IMR-90 (cell line): Measurements from ENCODE around the gene RNF31. TPM values are rescaled to one million over a fixed set of nuclear protein-coding genes. Genes with fewer than 3 reads are reported as not detected.

Experiments used
- ATAC-seq: fragments of 200-7000 bp; cut with Tn5 transposase; 2 replicates; pipeline ENCODE4 v1.9.1; 2020; ENCODE audit warnings: low read depth, mild to moderate bottlenecking, moderate library complexity
- BruUV-seq: library from RNA; stranded (reverse); fragments of 400-500 nt; replicated peaks from 2 replicates; lab custom pipeline; 2021; lab: Mats Ljungman, UMichigan
- CTCF ChIA-PET: fragments of 300-600 bp; formaldehyde crosslinking; extraction: SDS; loops from one replicate; lab custom pipeline; 2021; ENCODE audit warnings: antibody characterized with exemption; lab: Yijun Ruan, JAX
- POLR2A ChIA-PET: fragments of 300-600 bp; sonication (Branson Sonifier 250); formaldehyde crosslinking; loops from one replicate; lab custom pipeline; 2022; ENCODE audit warnings: antibody characterized with exemption; ENCODE audit not compliant: unreplicated experiment; lab: Charles Lee
- DNase-seq: peaks from one replicate; pipeline ENCODE4 v3.0.0; 2013
- H2AFZ ChIP-seq: replicated peaks from 2 replicates; pipeline ENCODE3; 2013; ENCODE audit warnings: low read length, mild to moderate bottlenecking; ENCODE audit not compliant: poor library complexity
- H2AK5ac ChIP-seq: 2 replicates; pipeline ENCODE4 v1.6.1; 2013; ENCODE audit warnings: low read depth, low read length, inconsistent platforms
- H2AK9ac ChIP-seq: replicated peaks from 2 replicates; pipeline ENCODE3; 2013; ENCODE audit warnings: mild to moderate bottlenecking, low read depth, low read length, moderate library complexity; ENCODE audit not compliant: poor library complexity
- H2BK120ac ChIP-seq: 2 replicates; pipeline ENCODE4 v1.6.1; 2013; ENCODE audit warnings: low read depth, low read length, inconsistent platforms
- H2BK15ac ChIP-seq: 3 replicates; pipeline ENCODE4 v1.6.1; 2013; ENCODE audit warnings: low read depth, low read length, inconsistent platforms
- H2BK20ac ChIP-seq: 2 replicates; pipeline ENCODE4 v1.6.1; 2013; ENCODE audit warnings: low read depth, mild to moderate bottlenecking, inconsistent platforms, low read length, moderate library complexity
- H2BK5ac ChIP-seq: 2 replicates; pipeline ENCODE4 v1.6.1; 2013; ENCODE audit warnings: mild to moderate bottlenecking, low read depth, low read length, inconsistent platforms; ENCODE audit not compliant: poor library complexity, severe bottlenecking
- H3K14ac ChIP-seq: replicated peaks from 2 replicates; pipeline ENCODE4 v1.6.1; 2013; ENCODE audit warnings: low read depth, low read length, inconsistent platforms
- H3K18ac ChIP-seq: 2 replicates; pipeline ENCODE4 v1.6.1; 2013; ENCODE audit warnings: low read depth, low read length, control low read depth
- H3K23ac ChIP-seq: 2 replicates; pipeline ENCODE4 v1.6.1; 2013; ENCODE audit warnings: low read depth, low read length, inconsistent platforms
- H3K27ac ChIP-seq: 2 replicates; pipeline ENCODE4 v1.5.1; 2013; ENCODE audit warnings: mild to moderate bottlenecking, control low read depth, low read length; ENCODE audit not compliant: insufficient read depth
- H3K27me3 ChIP-seq: 2 replicates; pipeline ENCODE4 v1.6.1; 2013; ENCODE audit warnings: low read length; ENCODE audit not compliant: control insufficient read depth, insufficient read depth
- H3K36me3 ChIP-seq: 2 replicates; pipeline ENCODE4 v1.6.1; 2013; ENCODE audit warnings: low read length, mixed read lengths; ENCODE audit not compliant: control insufficient read depth, insufficient read depth
- H3K4ac ChIP-seq: 2 replicates; pipeline ENCODE4 v1.6.1; 2013; ENCODE audit warnings: low read depth, low read length, inconsistent platforms
- H3K4me1 ChIP-seq: 2 replicates; pipeline ENCODE4 v1.6.1; 2013; ENCODE audit warnings: low read length, mixed read lengths; ENCODE audit not compliant: control insufficient read depth, insufficient read depth
- H3K4me2 ChIP-seq: 2 replicates; pipeline ENCODE4 v1.6.1; 2013; ENCODE audit warnings: low read depth, mild to moderate bottlenecking, control low read depth, low read length, moderate library complexity
- H3K4me3 ChIP-seq: 2 replicates; pipeline ENCODE4 v1.5.1; 2013; ENCODE audit warnings: low read depth, mild to moderate bottlenecking, control low read depth, low read length, moderate library complexity; ENCODE audit not compliant: insufficient read depth
- H3K56ac ChIP-seq: 2 replicates; pipeline ENCODE4 v1.6.1; 2013; ENCODE audit warnings: low read length, inconsistent platforms; ENCODE audit not compliant: insufficient read depth; ENCODE audit errors: extremely low read depth
- H3K79me1 ChIP-seq, 2 experiments: 2 replicates each; pipeline ENCODE4 v1.6.1; 2013; ENCODE audit warnings: low read length in 2 of 2, inconsistent platforms in 1 of 2, low read depth in 1 of 2
- H3K9ac ChIP-seq: 2 replicates; pipeline ENCODE4 v1.6.1; 2013; ENCODE audit warnings: low read depth, low read length, control low read depth
- H3K9me1 ChIP-seq: 2 replicates; pipeline ENCODE4 v1.6.1; 2013; ENCODE audit warnings: low read length, inconsistent platforms; ENCODE audit not compliant: insufficient read depth
- H3K9me3 ChIP-seq: 2 replicates; pipeline ENCODE4 v1.6.1; 2013; ENCODE audit warnings: low read length; ENCODE audit not compliant: control insufficient read depth, insufficient read depth
- H4K20me1 ChIP-seq: 2 replicates; pipeline ENCODE4 v1.6.1; 2013; ENCODE audit warnings: low read length, inconsistent platforms; ENCODE audit not compliant: insufficient read depth
- H4K5ac ChIP-seq: 2 replicates; pipeline ENCODE4 v1.6.1; 2013; ENCODE audit warnings: mild to moderate bottlenecking, low read depth, low read length, control low read depth
- H4K8ac ChIP-seq, 2 experiments: 2 replicates each; pipeline ENCODE4 v1.6.1; 2013; ENCODE audit warnings: low read depth in 2 of 2, low read length in 2 of 2, control low read depth in 1 of 2, inconsistent platforms in 1 of 2
- H4K91ac ChIP-seq: 2 replicates; pipeline ENCODE4 v1.6.1; 2013; ENCODE audit warnings: low read depth, low read length, inconsistent platforms; ENCODE audit not compliant: insufficient read depth
- BHLHE40 ChIP-seq: fragments of 150-350 bp; IDR thresholded peaks from 2 replicates; pipeline ENCODE4 v1.6.1; 2016; ENCODE audit warnings: mild to moderate bottlenecking, low read depth, low read length
- WGBS, 2 experiments: methylation state at CpG; one replicate each; pipeline versions ENCODE4 v1.1.5 to v1.1.7; 2013; ENCODE audit warnings: missing lambda C conversion rate in 2 of 2; ENCODE audit not compliant: insufficient read length in 1 of 2; ENCODE audit errors: extremely low coverage in 2 of 2; 5-methylcytosine and 5-hydroxymethylcytosine counted together
- dilution Hi-C: fragments of 300-500 bp; cut with HindIII; formaldehyde crosslinking; loops from one replicate; pipeline ENCODE4 v1.14.3; 2018; ENCODE audit warnings: low sequenced_read_pairs; ENCODE audit not compliant: unreplicated experiment
- in situ Hi-C: fragments of 300-500 bp; cut with MboI; formaldehyde crosslinking; loops from 3 replicates; pipeline ENCODE4 v1.14.3; 2019; ENCODE audit warnings: low sequenced_read_pairs, inconsistent platforms, mixed read lengths
- intact Hi-C: fragments of 100-400 bp; cut with micrococcal nuclease; formaldehyde crosslinking; loops from 2 replicates; pipeline ENCODE4 v1.10.0; 2022
- polyA plus RNA-seq, 3 experiments: library from polyadenylated mRNA; depleted of rRNA; stranded (reverse); fragments of >200 nt; gene quantifications; 2 replicates each; pipeline ENCODE4 v1.2.3, GENCODE V29; 2012; ENCODE audit warnings: low replicate concordance in 1 of 3
- total RNA-seq: library from RNA; depleted of rRNA; stranded (reverse); fragments of >200 nt; gene quantifications from 2 replicates; pipeline ENCODE4 v1.2.3, GENCODE V29; 2012

The RNF31 gene
- total and polyA plus RNA-seq, 2 of the 4 experiments (the other 2 are of a cell fraction), result 31.6 to 37.5 TPM

GRCh38 chr14:24156840-24157239 lies 9.5 kb downstream of the RNF31 start:
- Histone ChIP-seq H4K20me1 (no peaks in the 10 kb centered on the region), H3K4ac (no peak overlapping the region), H3K9me3 (no peaks in the 10 kb centered on the region), H3K9ac (no peak overlapping the region), H4K8ac (no peak overlapping the region), H2AK5ac (no peak overlapping the region), H3K79me1 (peaks cover 7 to 11% of the 10 kb centered on the region in 2 experiments), H3K56ac (no peak overlapping the region), H3K4me1 (peaks cover 3% of the 10 kb centered on the region), H2AFZ (no peak overlapping the region), H3K27me3 (no peaks in the 10 kb centered on the region), H3K27ac (no peak overlapping the region), H3K23ac (no peak overlapping the region), H3K9me1 (peaks cover under 1% of the 10 kb centered on the region; the same call in 1 of the 2 replicates), H4K91ac (no peak overlapping the region), H3K4me3 (no peak overlapping the region), H2BK15ac (no peak overlapping the region), H2BK20ac (no peak overlapping the region), H2BK120ac (no peak overlapping the region), H3K14ac (no peak overlapping the region), H2BK5ac (no peak overlapping the region), H4K5ac (no peak overlapping the region), H2AK9ac (peak overlapping the region; percentile 24), H3K18ac (no peak overlapping the region), H3K4me2 (no peak overlapping the region), H3K36me3 (peaks cover 57% of the 10 kb centered on the region)
- whole genome bisulfite sequencing, 2 experiments, result 100% methylated on average over 1 of the region's 1 CpG; no CpG with 5 or more reads in 1 of the 2 experiments
- no peak for TF ChIP-seq BHLHE40
- dilution Hi-C loops, result no loop called here
- intact Hi-C loops, result no loop called here
- ChIA-PET CTCF (interaction anchor here (0.6 to 1.4 kb wide), 2 partner anchors 10 to 1129 kb away, joined by 3 to 6 read pairs; partner anchors contain the start of gene PSME2), POLR2A (no interaction called here)
- in situ Hi-C loops, result no loop called here
- DNase-seq, result no peak
- no peak for ATAC-seq
- no TSS peak for BruUV-seq
